ENCODE data around the gene KLRD1.
A peak's percentile ranks its signal among the peaks of the same experiment; 100 is the strongest.
"Not testable (repeated sequence)": the region's sequence is repeated elsewhere in the genome, so short reads cannot be mapped to it uniquely, and the experiment has no call there.

Gene KLRD1

GRCh38 chr12:10372559-10372958 is 64.9 kb downstream of the KLRD1 start:
- H3K27me3 Mint-ChIP-seq, result no peaks in the 10 kb centered on the region
- H3K27ac Mint-ChIP-seq, result peak overlapping the region in 1 of 2 donors; percentile 44
- H3K4me1 Mint-ChIP-seq, result peaks cover 85% of the 10 kb centered on the region
- H3K4me3 Mint-ChIP-seq, result peak overlapping the region; percentile 44 to 71
- H3K9me3 Mint-ChIP-seq, result peaks cover 4 to 8% of the 10 kb centered on the region in 2 donors
- no peak for DNase-seq
- ATAC-seq, result peak; percentile 68

GRCh38 chr12:10374624-10375018 is 67.0 kb downstream of the KLRD1 start:
- no peak for DNase-seq
- Mint-ChIP-seq H3K4me3 (peak overlapping the region; percentile 73 to 74), H3K27me3 (no peaks in the 10 kb centered on the region), H3K4me1 (peaks cover 83% of the 10 kb centered on the region), H3K9me3 (no peaks in the 10 kb centered on the region), H3K27ac (peak overlapping the region; percentile 79 to 95)
- no peak for ATAC-seq

- H3K4me3 Mint-ChIP-seq, result peak overlapping the region; percentile 47 to 66
- H3K9me3 Mint-ChIP-seq, H3K27me3 Mint-ChIP-seq: not testable (repeated sequence)
- peak overlapping the region; percentile 82 to 86 for H3K27ac Mint-ChIP-seq
- H3K4me1 Mint-ChIP-seq, result peaks cover 83% of the 10 kb centered on the region
- DNase-seq, result peak in 1 of 2 donors; percentile 79
- peak; percentile 91 for ATAC-seq
Measured at GRCh38 chr12:10378737-10379136, 71.1 kb downstream of the KLRD1 start.

Measured in stimulated activated naive CD8-positive, alpha-beta T cell treated with anti-CD3 and anti-CD28 coated beads, Interleukin-15, amount 100 ng/mL, for 72 hours (primary cell).